Activated CD8-positive, alpha-beta T cell treated with anti-CD3 and anti-CD28 coated beads for 36 hours (primary cell): ENCODE measurements around the gene ZRSR2. TPM values are rescaled to one million over a fixed set of nuclear protein-coding genes. Genes with fewer than 3 reads are reported as not detected.

Experiments used
- ATAC-seq: fragments of 200-7000 bp; cut with Tn5 transposase; one replicate; pipeline ENCODE4 v1.10.0; 2021; ENCODE audit warnings: mild to moderate bottlenecking, moderate library complexity
- CTCF ChIA-PET: fragments of 350-600 bp; sonication (Branson Sonifier 250); formaldehyde crosslinking; loops from one replicate; lab custom pipeline; 2021; ENCODE audit warnings: antibody characterized with exemption; lab: Charles Lee
- POLR2A ChIA-PET: fragments of 350-600 bp; sonication (Branson Sonifier 250); formaldehyde crosslinking; loops from one replicate; lab custom pipeline; 2021; ENCODE audit warnings: antibody characterized with exemption; lab: Charles Lee
- DNase-seq: peaks from one replicate; pipeline ENCODE4 v3.0.0-alpha.2; 2020
- H3K27ac Mint-ChIP-seq: one replicate; pipeline ENCODE4 v1.8.0; 2021; ENCODE audit warnings: mild to moderate bottlenecking, mixed read lengths
- H3K27me3 Mint-ChIP-seq: one replicate; pipeline ENCODE4 v1.8.0; 2021; ENCODE audit warnings: mixed read lengths
- H3K36me3 Mint-ChIP-seq: one replicate; pipeline ENCODE4 v1.8.0; 2021; ENCODE audit warnings: low read depth, mixed read lengths
- H3K4me1 Mint-ChIP-seq: one replicate; pipeline ENCODE4 v1.8.0; 2021; ENCODE audit warnings: low read depth, mixed read lengths
- H3K4me3 Mint-ChIP-seq: one replicate; pipeline ENCODE4 v1.8.0; 2021; ENCODE audit warnings: mild to moderate bottlenecking, moderate library complexity, mixed read lengths
- H3K9me3 Mint-ChIP-seq: one replicate; pipeline ENCODE4 v1.8.0; 2021; ENCODE audit warnings: mixed read lengths
- intact Hi-C: fragments of 100-400 bp; cut with micrococcal nuclease; formaldehyde crosslinking; loops from one replicate; pipeline ENCODE4 v1.10.0; 2022
- total RNA-seq, 2 experiments: library from RNA; stranded (reverse); gene quantifications; one replicate each; pipeline ENCODE4 v1.2.3, GENCODE V29; 2021
- TF ChIP-seq, protein P1 (sequence below): fragments of 200-600 bp; IDR thresholded peaks from one replicate; pipeline ENCODE4 v1.8.0; 2022; ENCODE audit warnings: antibody characterized with exemption, mild to moderate bottlenecking

Gene ZRSR2
- total RNA-seq, 2 experiments from 2014 or later = 11.6 to 14.7 TPM

DNA sequence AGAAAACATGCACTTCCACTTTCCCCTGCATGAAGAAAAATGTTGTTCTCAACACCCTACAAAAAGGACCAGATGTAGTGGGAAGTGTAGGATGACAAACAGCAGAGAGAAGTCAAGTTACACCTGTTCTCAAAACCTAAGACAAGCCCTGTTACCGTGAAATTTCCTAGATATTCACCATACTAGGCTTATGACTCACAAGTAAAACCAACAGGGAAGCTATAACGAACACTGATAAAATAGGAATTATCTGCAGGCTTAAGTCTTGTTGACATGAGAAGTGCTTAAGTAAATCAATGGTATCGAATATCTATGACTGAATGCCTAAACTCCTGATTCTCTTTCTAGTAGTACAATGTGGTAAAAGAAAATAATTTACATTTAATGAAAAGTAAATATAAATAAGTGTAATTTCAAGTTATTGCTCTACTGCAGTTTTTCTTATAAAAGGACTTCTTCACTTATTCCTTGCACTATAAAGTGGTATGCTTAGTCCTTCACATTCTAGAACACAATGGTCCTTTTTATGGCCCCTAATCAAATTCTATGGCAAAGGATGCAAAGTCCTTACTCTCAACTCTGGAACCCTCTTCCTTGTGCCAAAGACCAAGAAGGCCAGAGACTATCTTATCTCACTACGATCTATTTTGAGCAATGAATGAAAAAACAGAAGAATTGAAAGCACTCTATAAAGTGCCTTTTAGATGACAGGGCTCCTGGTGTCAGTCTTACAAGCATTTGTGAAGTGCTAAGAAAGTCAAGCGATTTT lies 44.7 kb downstream of the ZRSR2 start:
- TF ChIP-seq, protein P1, sequence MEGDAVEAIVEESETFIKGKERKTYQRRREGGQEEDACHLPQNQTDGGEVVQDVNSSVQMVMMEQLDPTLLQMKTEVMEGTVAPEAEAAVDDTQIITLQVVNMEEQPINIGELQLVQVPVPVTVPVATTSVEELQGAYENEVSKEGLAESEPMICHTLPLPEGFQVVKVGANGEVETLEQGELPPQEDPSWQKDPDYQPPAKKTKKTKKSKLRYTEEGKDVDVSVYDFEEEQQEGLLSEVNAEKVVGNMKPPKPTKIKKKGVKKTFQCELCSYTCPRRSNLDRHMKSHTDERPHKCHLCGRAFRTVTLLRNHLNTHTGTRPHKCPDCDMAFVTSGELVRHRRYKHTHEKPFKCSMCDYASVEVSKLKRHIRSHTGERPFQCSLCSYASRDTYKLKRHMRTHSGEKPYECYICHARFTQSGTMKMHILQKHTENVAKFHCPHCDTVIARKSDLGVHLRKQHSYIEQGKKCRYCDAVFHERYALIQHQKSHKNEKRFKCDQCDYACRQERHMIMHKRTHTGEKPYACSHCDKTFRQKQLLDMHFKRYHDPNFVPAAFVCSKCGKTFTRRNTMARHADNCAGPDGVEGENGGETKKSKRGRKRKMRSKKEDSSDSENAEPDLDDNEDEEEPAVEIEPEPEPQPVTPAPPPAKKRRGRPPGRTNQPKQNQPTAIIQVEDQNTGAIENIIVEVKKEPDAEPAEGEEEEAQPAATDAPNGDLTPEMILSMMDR = no peak
- DNase-seq = no peak
- H3K27me3 Mint-ChIP-seq = no peaks in the 10 kb centered on the region
- peaks cover 3% of the 10 kb centered on the region for H3K36me3 Mint-ChIP-seq
- intact Hi-C loops = no loop called here
- no peak for ATAC-seq
- CTCF ChIA-PET = no interaction called here
- no peaks in the 10 kb centered on the region for H3K9me3 Mint-ChIP-seq
- POLR2A ChIA-PET = no interaction called here
- peaks cover 4% of the 10 kb centered on the region for H3K4me1 Mint-ChIP-seq
- H3K27ac Mint-ChIP-seq = no peak overlapping the region
- H3K4me3 Mint-ChIP-seq = no peak overlapping the region

DNA sequence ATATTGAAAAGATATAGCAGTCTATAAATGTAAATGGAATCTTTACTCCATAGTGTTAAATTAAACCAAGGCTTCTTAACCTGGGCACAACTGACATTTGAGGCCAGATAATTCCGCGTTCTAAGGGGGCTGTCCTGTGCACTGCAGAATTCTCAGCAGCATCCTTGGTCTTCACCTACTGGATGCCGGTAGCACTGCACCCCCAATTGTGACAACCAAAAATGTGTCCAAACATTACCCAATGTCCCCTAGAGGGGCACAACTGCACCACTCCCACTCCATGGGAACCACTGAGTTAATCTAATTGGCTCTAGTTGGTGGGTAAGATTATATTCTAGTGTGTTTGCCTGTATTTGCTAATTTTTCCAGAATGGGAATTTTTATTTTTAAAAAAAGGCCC lies 47.7 kb downstream of the ZRSR2 start:
- no peaks in the 10 kb centered on the region for H3K9me3 Mint-ChIP-seq
- intact Hi-C loops = no loop called here
- ChIA-PET POLR2A (no interaction called here), CTCF (no interaction called here)
- H3K27me3 Mint-ChIP-seq = no peaks in the 10 kb centered on the region
- H3K4me3 Mint-ChIP-seq = no peak overlapping the region
- DNase-seq (peak; percentile 20), ATAC-seq (peak; percentile 67)
- H3K4me1 Mint-ChIP-seq = peaks cover 4% of the 10 kb centered on the region
- peaks cover 3% of the 10 kb centered on the region for H3K36me3 Mint-ChIP-seq
- H3K27ac Mint-ChIP-seq = no peak overlapping the region
- TF ChIP-seq, protein P1 = peak; percentile 31

DNA sequence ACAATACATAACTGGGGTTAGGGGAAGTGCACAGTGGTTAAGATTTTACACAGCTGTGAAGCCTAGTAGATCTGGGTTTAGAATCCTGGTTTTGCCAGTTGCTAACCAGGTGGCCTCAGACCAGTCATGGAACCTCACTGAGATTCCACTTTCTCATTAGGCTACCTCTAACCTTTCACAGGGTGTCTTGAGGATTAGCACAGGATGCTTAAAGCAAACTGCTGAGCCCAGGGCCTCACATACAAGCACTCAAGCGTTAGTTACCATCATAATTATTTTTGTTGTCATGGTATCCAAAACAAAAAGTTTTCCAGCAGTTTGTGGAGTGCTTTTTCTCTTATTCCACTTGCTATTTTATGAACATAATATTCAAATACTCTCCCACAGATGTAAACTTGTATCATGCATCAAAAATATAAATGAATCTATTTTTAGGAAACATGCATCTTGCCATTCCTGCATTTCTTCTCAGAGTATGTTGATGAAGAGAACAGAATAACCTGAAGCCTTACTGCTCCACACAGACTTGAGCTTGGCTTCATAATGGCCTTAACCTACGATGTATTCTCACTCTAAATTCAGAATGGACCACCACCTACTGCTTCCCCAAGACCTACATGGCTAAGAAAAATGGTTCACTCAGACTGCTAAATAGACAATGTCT lies 51.7 kb downstream of the ZRSR2 start:
- no peak for DNase-seq
- Mint-ChIP-seq H3K27me3 (no peaks in the 10 kb centered on the region), H3K36me3 (peaks cover 10% of the 10 kb centered on the region), H3K9me3 (no peaks in the 10 kb centered on the region), H3K27ac (no peak overlapping the region), H3K4me3 (no peak overlapping the region), H3K4me1 (no peaks in the 10 kb centered on the region)
- CTCF ChIA-PET = no interaction called here
- TF ChIP-seq, protein P1 = no peak
- POLR2A ChIA-PET = interaction anchor here (0.6 kb wide), 1 partner anchor 13 kb away, joined by 3 read pairs; no protein-coding TSS in a partner anchor
- intact Hi-C loops = no loop called here
- ATAC-seq = no peak

DNA sequence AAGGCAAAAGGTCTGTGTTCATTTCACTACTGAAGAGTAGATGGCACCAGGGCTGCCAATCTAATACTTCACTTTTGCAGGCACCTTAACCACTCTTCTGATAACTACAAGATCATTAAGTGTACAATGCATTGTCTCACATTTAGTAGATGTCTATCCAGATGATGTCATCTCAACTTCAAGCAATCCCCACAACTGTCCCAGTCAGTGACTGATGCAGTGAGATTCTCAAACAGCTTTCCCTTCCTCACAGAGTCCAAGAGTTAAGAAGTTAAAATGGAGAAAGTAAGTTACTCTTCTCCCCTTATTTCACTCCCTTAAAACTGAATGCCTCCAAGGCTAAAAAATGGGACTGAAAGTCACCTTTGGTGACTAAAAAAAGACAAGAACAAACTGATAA lies 53.7 kb downstream of the ZRSR2 start:
- no peaks in the 10 kb centered on the region for H3K9me3 Mint-ChIP-seq
- H3K4me1 Mint-ChIP-seq = no peaks in the 10 kb centered on the region
- intact Hi-C loops = no loop called here
- ATAC-seq (no peak), DNase-seq (no peak)
- H3K4me3 Mint-ChIP-seq = no peak overlapping the region
- H3K27me3 Mint-ChIP-seq = no peaks in the 10 kb centered on the region
- TF ChIP-seq, protein P1 = no peak
- ChIA-PET POLR2A (no interaction called here), CTCF (no interaction called here)
- H3K27ac Mint-ChIP-seq = no peak overlapping the region
- H3K36me3 Mint-ChIP-seq = peaks cover 10% of the 10 kb centered on the region

DNA sequence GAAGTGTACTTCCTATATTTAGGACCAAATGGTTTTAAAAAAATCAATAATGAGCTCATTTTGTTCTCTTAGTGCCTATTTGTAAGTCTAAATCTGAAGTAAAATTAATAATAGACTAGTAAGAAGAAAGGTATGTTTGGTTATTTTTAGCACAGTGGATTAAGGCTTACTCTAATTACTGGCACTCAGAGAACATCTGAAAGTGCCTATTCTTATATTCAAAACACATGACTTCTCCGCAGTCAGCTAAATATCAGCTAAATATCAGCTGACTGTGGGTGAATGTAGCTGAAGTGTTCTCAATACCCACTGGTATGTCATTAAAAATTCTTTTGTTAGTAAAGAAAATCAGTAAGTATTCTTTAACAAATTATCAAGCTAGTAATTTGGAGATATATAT lies 58.3 kb downstream of the ZRSR2 start:
- CTCF ChIA-PET = interaction anchor here (1.0 to 1.2 kb wide), 3 partner anchors 9 to 87 kb away, joined by 3 to 4 read pairs (median 3); no protein-coding TSS in a partner anchor
- TF ChIP-seq, protein P1 = no peak
- Mint-ChIP-seq H3K36me3 (peaks cover 16% of the 10 kb centered on the region), H3K4me1 (peaks cover 18% of the 10 kb centered on the region), H3K27ac (no peak overlapping the region), H3K9me3 (no peaks in the 10 kb centered on the region), H3K27me3 (no peaks in the 10 kb centered on the region), H3K4me3 (no peak overlapping the region)
- ATAC-seq = no peak
- DNase-seq = no peak
- intact Hi-C loops = no loop called here
- POLR2A ChIA-PET = no interaction called here
